Osteocyte (in vitro differentiated cells): ENCODE data around the gene GUK1. TPM values are rescaled to one million over a fixed set of nuclear protein-coding genes. Genes with fewer than 3 reads are reported as not detected.

ENCODE experiments used
- DNase-seq: peaks from one replicate; pipeline ENCODE4 v3.0.0; 2021; ENCODE audit warnings: mixed read lengths; ENCODE audit not compliant: unreplicated experiment; ENCODE audit errors: extremely low spot score
- H3K27ac Mint-ChIP-seq: one replicate; pipeline ENCODE4 v1.8.0; 2021; ENCODE audit warnings: mild to moderate bottlenecking, mixed read lengths; ENCODE audit not compliant: unreplicated experiment
- H3K27me3 Mint-ChIP-seq: one replicate; pipeline ENCODE4 v1.8.0; 2021; ENCODE audit warnings: mixed read lengths; ENCODE audit not compliant: unreplicated experiment
- H3K36me3 Mint-ChIP-seq: one replicate; pipeline ENCODE4 v1.8.0; 2021; ENCODE audit warnings: mixed read lengths; ENCODE audit not compliant: unreplicated experiment
- H3K4me1 Mint-ChIP-seq: one replicate; pipeline ENCODE4 v1.8.0; 2021; ENCODE audit warnings: mixed read lengths; ENCODE audit not compliant: unreplicated experiment
- H3K4me3 Mint-ChIP-seq: one replicate; pipeline ENCODE4 v1.8.0; 2021; ENCODE audit warnings: mild to moderate bottlenecking, moderate library complexity, mixed read lengths; ENCODE audit not compliant: unreplicated experiment
- H3K9me3 Mint-ChIP-seq: one replicate; pipeline ENCODE4 v1.8.0; 2021; ENCODE audit warnings: mixed read lengths; ENCODE audit not compliant: unreplicated experiment
- CTCF ChIP-seq: fragments of 200-600 bp; sonication (generic); IDR thresholded peaks from 2 replicates; pipeline ENCODE4 v1.5.0; 2021; ENCODE audit warnings: antibody characterized with exemption, mild to moderate bottlenecking, moderate library complexity
- total RNA-seq: library from RNA; stranded (reverse); gene quantifications from 2 replicates; pipeline ENCODE4 v1.2.1, GENCODE V29; 2021

The GUK1 gene
- total RNA-seq, 1 donor from 2014 or later, result 166 TPM

- H3K36me3 Mint-ChIP-seq, result no peaks in the 10 kb centered on the region
- TF ChIP-seq CTCF, result no peak
Measured at GRCh38 chr1:228120351-228120750, 19.7 kb upstream of the GUK1 start.

DNA sequence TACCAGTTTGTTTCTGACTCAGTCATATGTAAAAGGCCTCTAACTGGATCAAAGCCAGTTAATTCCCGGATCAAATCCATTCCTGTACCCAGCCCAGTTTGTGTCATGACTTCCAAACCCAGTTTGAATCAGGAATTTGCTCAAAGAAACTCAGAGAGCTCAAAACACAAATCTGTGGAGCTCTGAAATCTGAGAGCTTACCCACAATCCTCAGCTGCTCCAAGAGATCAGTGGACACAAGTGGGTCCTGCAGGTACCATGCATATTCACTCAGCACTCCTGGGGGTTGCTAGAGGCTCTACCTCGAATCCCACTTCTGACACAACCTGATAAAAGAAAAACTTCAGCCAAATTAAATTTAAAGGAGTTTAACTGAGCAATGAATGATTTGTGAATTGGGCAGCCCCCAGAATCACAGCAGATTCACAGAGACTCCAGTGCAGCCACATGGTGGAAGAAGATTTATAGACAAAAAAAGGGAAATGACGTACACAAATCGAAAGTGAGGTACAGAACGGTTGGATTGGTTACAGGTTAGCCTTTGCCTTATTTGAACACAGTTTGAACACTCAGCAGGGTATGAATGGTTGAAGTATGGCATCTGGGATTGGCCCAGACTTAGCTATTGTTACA lies 19.1 kb upstream of the GUK1 start:
- no peak for TF ChIP-seq CTCF
- no peaks in the 10 kb centered on the region for H3K4me1 Mint-ChIP-seq
- DNase-seq, result no peak
- no peaks in the 10 kb centered on the region for H3K36me3 Mint-ChIP-seq
- no peak overlapping the region for H3K4me3 Mint-ChIP-seq
- H3K27me3 Mint-ChIP-seq, result peaks cover 37% of the 10 kb centered on the region
- no peak overlapping the region for H3K27ac Mint-ChIP-seq
- H3K9me3 Mint-ChIP-seq, result peaks cover 9% of the 10 kb centered on the region

More at GRCh38 chr1:228120351-228120750, 19.7 kb upstream of the GUK1 start:
- no peak for DNase-seq
- H3K27me3 Mint-ChIP-seq, result peaks cover 37% of the 10 kb centered on the region
- H3K9me3 Mint-ChIP-seq, result peaks cover 9% of the 10 kb centered on the region
- H3K4me1 Mint-ChIP-seq, result no peaks in the 10 kb centered on the region
- H3K4me3 Mint-ChIP-seq, result no peak overlapping the region
- H3K27ac Mint-ChIP-seq, result no peak overlapping the region

DNA sequence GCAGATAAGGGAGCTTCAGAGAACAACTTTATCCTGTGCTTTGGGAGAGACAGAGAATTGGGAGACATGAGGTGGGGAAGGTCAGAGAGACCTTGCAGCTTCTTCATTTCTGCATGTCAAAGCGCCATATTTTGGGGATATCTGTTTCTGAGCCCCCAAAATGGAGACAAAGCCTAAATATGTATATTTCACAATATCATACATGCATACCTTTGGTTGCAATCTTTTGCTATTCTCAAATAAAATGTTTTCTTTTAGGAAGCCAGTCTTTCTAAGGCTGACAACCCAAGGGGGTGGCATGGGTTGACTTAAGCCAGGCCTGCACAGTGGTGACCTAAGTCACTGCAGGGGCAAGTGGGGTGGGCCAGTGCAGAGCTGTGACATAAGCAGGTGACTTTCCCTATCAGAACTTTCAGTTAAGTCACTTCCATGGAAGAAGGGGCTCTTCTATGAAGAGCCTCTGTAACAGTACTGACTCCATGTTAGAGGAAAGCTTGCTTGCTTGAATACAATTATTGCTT lies 17.1 kb upstream of the GUK1 start:
- no peak for TF ChIP-seq CTCF
- Mint-ChIP-seq H3K36me3 (no peaks in the 10 kb centered on the region), H3K9me3 (peaks cover 3% of the 10 kb centered on the region), H3K4me3 (no peak overlapping the region), H3K27me3 (peaks cover 49% of the 10 kb centered on the region), H3K4me1 (no peaks in the 10 kb centered on the region), H3K27ac (no peak overlapping the region)
- DNase-seq, result no peak

- no peaks in the 10 kb centered on the region for H3K4me1 Mint-ChIP-seq
- H3K36me3 Mint-ChIP-seq, result no peaks in the 10 kb centered on the region
- no peak for DNase-seq
- H3K27me3 Mint-ChIP-seq, result peaks cover 52% of the 10 kb centered on the region
- no peak overlapping the region for H3K27ac Mint-ChIP-seq
- H3K9me3 Mint-ChIP-seq, result no peaks in the 10 kb centered on the region
- no peak for TF ChIP-seq CTCF
- H3K4me3 Mint-ChIP-seq, result no peak overlapping the region
Measured at GRCh38 chr1:228123505-228123904, 16.6 kb upstream of the GUK1 start.

- H3K4me1 Mint-ChIP-seq, result no peaks in the 10 kb centered on the region
- H3K27ac Mint-ChIP-seq, result no peak overlapping the region
- peaks cover 51% of the 10 kb centered on the region for H3K27me3 Mint-ChIP-seq
- DNase-seq, result no peak
- H3K9me3 Mint-ChIP-seq, result no peaks in the 10 kb centered on the region
- H3K36me3 Mint-ChIP-seq, result no peaks in the 10 kb centered on the region
- no peak overlapping the region for H3K4me3 Mint-ChIP-seq
- TF ChIP-seq CTCF, result no peak
Measured at GRCh38 chr1:228125185-228125584, 14.9 kb upstream of the GUK1 start.
